PC-9 (cell line): Measurements from ENCODE around the gene CNR1. TPM values are rescaled to one million over a fixed set of nuclear protein-coding genes. Genes with fewer than 3 reads are reported as not detected.

Experiments used
- BruUV-seq: library from RNA; stranded (reverse); fragments of 400-500 nt; replicated peaks from 2 replicates; lab custom pipeline; 2021; lab: Mats Ljungman, UMichigan
- CTCF ChIA-PET: fragments of 300-600 bp; sonication (Branson Sonifier 250); formaldehyde crosslinking; loops from one replicate; lab custom pipeline; 2022; ENCODE audit warnings: antibody characterized with exemption; lab: Charles Lee
- POLR2A ChIA-PET: fragments of 300-600 bp; sonication (Branson Sonifier 250); formaldehyde crosslinking; loops from one replicate; lab custom pipeline; 2022; ENCODE audit warnings: antibody characterized with exemption; ENCODE audit not compliant: unreplicated experiment; lab: Charles Lee
- DNase-seq, 2 experiments: peaks; one replicate each; pipeline versions ENCODE4 v3.0.0 to v3.0.0-alpha.2; 2015 to 2022; ENCODE audit warnings: mixed read lengths in 1 of 2
- H2AFZ ChIP-seq: fragments of 200-600 bp; sonication (generic); 2 replicates; pipeline ENCODE4 v1.8.1; 2017; ENCODE audit warnings: antibody characterized with exemption
- H3F3A ChIP-seq: fragments of 200-600 bp; sonication (generic); 2 replicates; pipeline ENCODE4 v1.8.1; 2017; ENCODE audit warnings: antibody characterized with exemption, mild to moderate bottlenecking, low read depth; ENCODE audit not compliant: insufficient read depth
- H3K27ac ChIP-seq: fragments of 200-600 bp; sonication (generic); 2 replicates; pipeline ENCODE4 v1.6.1; 2016; ENCODE audit warnings: mixed run types
- H3K27me3 ChIP-seq: fragments of 200-600 bp; sonication (generic); 2 replicates; pipeline ENCODE4 v1.6.1; 2016; ENCODE audit warnings: low read depth, mixed run types; ENCODE audit not compliant: insufficient read depth
- H3K36me3 ChIP-seq: fragments of 200-600 bp; sonication (generic); 2 replicates; pipeline ENCODE4 v1.6.1; 2016; ENCODE audit warnings: low read depth, mixed run types
- H3K4me1 ChIP-seq: fragments of 200-600 bp; sonication (generic); replicated peaks from 2 replicates; pipeline ENCODE4 v1.6.1; 2016; ENCODE audit warnings: mixed run types; ENCODE audit not compliant: insufficient read depth
- H3K4me2 ChIP-seq: fragments of 200-600 bp; sonication (generic); 2 replicates; pipeline ENCODE4 v1.6.1; 2017; ENCODE audit warnings: mixed run types
- H3K4me3 ChIP-seq: fragments of 200-600 bp; sonication (generic); 2 replicates; pipeline ENCODE4 v1.6.1; 2016; ENCODE audit warnings: mixed run types
- H3K79me2 ChIP-seq: fragments of 200-600 bp; sonication (generic); 2 replicates; pipeline ENCODE4 v1.6.1; 2017; ENCODE audit warnings: low read depth, mixed run types
- H3K9me2 ChIP-seq: fragments of 200-600 bp; sonication (generic); 2 replicates; pipeline ENCODE4 v1.8.1; 2017; ENCODE audit warnings: mild to moderate bottlenecking; ENCODE audit not compliant: insufficient read depth
- H3K9me3 ChIP-seq: fragments of 200-600 bp; sonication (generic); 2 replicates; pipeline ENCODE4 v1.8.1; 2016; ENCODE audit warnings: low read depth; ENCODE audit not compliant: insufficient read depth
- H4K20me1 ChIP-seq: fragments of 200-600 bp; sonication (generic); 2 replicates; pipeline ENCODE4 v1.8.1; 2017; ENCODE audit not compliant: insufficient read depth
- CTCF ChIP-seq: fragments of 200-600 bp; sonication (generic); conservative IDR thresholded peaks from 2 replicates; pipeline ENCODE4 v1.6.1; 2017; ENCODE audit warnings: mixed run types, antibody characterized with exemption, mild to moderate bottlenecking, moderate library complexity
- EZH2 ChIP-seq: fragments of 200-600 bp; sonication (generic); IDR thresholded peaks from 2 replicates; pipeline ENCODE4 v1.8.0; 2017; ENCODE audit warnings: antibody characterized with exemption, low read depth
- intact Hi-C: fragments of 100-400 bp; cut with micrococcal nuclease; formaldehyde crosslinking; loops from one replicate; pipeline ENCODE4 v1.10.0; 2022; ENCODE audit not compliant: unreplicated experiment
- total RNA-seq: library from RNA; stranded (reverse); gene quantifications from 2 replicates; pipeline ENCODE4 v1.2.3, GENCODE V29; 2021

The CNR1 gene
- total RNA-seq, 1 experiment from 2014 or later: not detected

GRCh38 chr6:88171312-88171711 is 5.2 kb upstream of the CNR1 start:
- Histone ChIP-seq H3K9me3 (no peaks in the 10 kb centered on the region), H3K36me3 (no peaks in the 10 kb centered on the region), H2AFZ (no peak overlapping the region), H3K27ac (no peak overlapping the region), H3F3A (no peaks in the 10 kb centered on the region), H4K20me1 (no peaks in the 10 kb centered on the region), H3K9me2 (no peaks in the 10 kb centered on the region), H3K79me2 (no peaks in the 10 kb centered on the region), H3K27me3 (0 out of 2 replicates have a peak, but pooled peaks cover 6% of the 10 kb centered on the region), H3K4me3 (no peak overlapping the region), H3K4me1 (no peaks in the 10 kb centered on the region), H3K4me2 (no peak overlapping the region)
- ChIA-PET POLR2A (no interaction called here), CTCF (no interaction called here)
- BruUV-seq: no TSS peak
- no peak for DNase-seq
- intact Hi-C loops: no loop called here
- no peak for TF ChIP-seq CTCF
- TF ChIP-seq EZH2: no peak

DNA sequence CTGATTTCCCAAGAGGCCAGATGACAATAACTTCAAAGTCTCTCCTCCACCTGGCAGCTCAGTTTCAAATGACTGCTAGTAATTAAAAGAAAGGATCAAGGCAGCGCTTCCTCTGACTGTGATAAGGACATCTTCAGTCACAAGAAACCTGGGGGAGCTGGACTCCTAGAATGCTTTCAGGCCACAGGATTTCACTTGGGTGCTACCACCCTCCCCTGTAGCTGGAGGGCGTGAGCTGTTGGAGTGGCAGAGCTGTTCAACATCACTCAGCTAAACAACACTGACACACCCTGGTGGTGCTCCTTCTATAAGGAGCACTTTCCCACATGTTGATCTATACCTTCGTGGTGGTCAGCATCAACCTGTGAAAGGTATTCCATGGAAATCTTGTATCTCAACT is 2.2 kb upstream of the CNR1 start:
- Histone ChIP-seq H3K4me1 (no peaks in the 10 kb centered on the region), H4K20me1 (no peaks in the 10 kb centered on the region), H3K4me2 (no peak overlapping the region), H3K36me3 (no peaks in the 10 kb centered on the region), H2AFZ (no peak overlapping the region), H3K27ac (no peak overlapping the region), H3K9me3 (no peaks in the 10 kb centered on the region), H3K9me2 (no peaks in the 10 kb centered on the region), H3K79me2 (no peaks in the 10 kb centered on the region), H3F3A (no peaks in the 10 kb centered on the region), H3K27me3 (no peaks in the 10 kb centered on the region), H3K4me3 (no peak overlapping the region)
- intact Hi-C loops: no loop called here
- TF ChIP-seq EZH2 (no peak), CTCF (no peak)
- CTCF ChIA-PET: no interaction called here
- BruUV-seq: no TSS peak
- POLR2A ChIA-PET: no interaction called here
- DNase-seq: no peak

DNA sequence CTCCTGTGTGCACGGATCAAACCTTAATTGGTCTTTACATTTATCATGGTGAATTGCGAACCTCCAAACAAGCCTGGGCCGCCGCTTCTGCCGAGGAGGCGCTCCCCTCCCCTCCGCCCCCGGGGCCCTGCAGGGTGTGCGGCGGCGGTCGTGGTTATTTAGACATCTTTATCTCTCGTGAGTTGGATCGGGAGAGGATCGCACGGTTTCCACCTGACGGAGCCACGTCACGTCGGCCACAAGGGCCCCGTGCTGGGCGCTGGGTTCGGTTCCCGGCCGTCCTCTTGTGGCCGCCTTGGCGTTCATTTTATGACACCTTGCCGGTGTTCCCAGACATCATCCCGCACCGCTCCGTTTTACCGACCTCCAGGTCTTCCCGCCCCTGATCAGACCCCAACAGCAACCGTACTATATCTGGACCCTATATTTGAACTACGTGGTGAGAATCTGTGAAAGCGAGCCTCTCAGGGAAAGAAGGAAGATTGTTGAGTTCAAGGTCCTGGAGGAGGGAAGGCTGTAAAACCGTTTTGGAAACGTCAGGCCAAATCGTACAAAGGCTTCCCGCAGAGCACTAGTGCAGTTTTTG is 1.3 kb upstream of the CNR1 start:
- no peak overlapping the region for H2AFZ ChIP-seq
- no peaks in the 10 kb centered on the region for H3K36me3 ChIP-seq
- POLR2A ChIA-PET: no interaction called here
- no peaks in the 10 kb centered on the region for H3K79me2 ChIP-seq
- H3K4me3 ChIP-seq: no peak overlapping the region
- intact Hi-C loops: no loop called here
- H3K27ac ChIP-seq: no peak overlapping the region
- no peaks in the 10 kb centered on the region for H3F3A ChIP-seq
- no peaks in the 10 kb centered on the region for H3K9me3 ChIP-seq
- H3K9me2 ChIP-seq: no peaks in the 10 kb centered on the region
- CTCF ChIA-PET: no interaction called here
- no peaks in the 10 kb centered on the region for H4K20me1 ChIP-seq
- H3K4me1 ChIP-seq: no peaks in the 10 kb centered on the region
- H3K27me3 ChIP-seq: no peaks in the 10 kb centered on the region
- BruUV-seq: no TSS peak
- no peak for TF ChIP-seq CTCF
- H3K4me2 ChIP-seq: no peak overlapping the region
- no peak for DNase-seq
